GM10248 (cell line): ENCODE data around the gene HTR3A.
"Not testable (repeated sequence)": the region's sequence is repeated elsewhere in the genome, so short reads cannot be mapped to it uniquely, and the experiment has no call there.

Experiments used
- CTCF ChIA-PET: fragments of 300-600 bp; sonication (Branson Sonifier 250); formaldehyde crosslinking; extraction: SDS; loops from one replicate; lab custom pipeline; 2021; ENCODE audit warnings: antibody characterized with exemption; lab: Yijun Ruan, JAX
- POLR2A ChIA-PET: fragments of 350-650 bp; sonication (Branson Sonifier 250); formaldehyde crosslinking; extraction: SDS; loops from one replicate; lab custom pipeline; 2020; ENCODE audit warnings: antibody characterized with exemption; lab: Yijun Ruan, JAX
- DNase-seq: peaks from one replicate; pipeline ENCODE4 v3.0.0; 2012; ENCODE audit errors: extremely low spot score
- CTCF ChIP-seq: IDR thresholded peaks from 2 replicates; pipeline ENCODE4 v1.5.1; 2012; ENCODE audit warnings: mild to moderate bottlenecking, low read depth; ENCODE audit errors: extremely low read depth, missing control alignments, control extremely low read depth

The HTR3A gene

DNA sequence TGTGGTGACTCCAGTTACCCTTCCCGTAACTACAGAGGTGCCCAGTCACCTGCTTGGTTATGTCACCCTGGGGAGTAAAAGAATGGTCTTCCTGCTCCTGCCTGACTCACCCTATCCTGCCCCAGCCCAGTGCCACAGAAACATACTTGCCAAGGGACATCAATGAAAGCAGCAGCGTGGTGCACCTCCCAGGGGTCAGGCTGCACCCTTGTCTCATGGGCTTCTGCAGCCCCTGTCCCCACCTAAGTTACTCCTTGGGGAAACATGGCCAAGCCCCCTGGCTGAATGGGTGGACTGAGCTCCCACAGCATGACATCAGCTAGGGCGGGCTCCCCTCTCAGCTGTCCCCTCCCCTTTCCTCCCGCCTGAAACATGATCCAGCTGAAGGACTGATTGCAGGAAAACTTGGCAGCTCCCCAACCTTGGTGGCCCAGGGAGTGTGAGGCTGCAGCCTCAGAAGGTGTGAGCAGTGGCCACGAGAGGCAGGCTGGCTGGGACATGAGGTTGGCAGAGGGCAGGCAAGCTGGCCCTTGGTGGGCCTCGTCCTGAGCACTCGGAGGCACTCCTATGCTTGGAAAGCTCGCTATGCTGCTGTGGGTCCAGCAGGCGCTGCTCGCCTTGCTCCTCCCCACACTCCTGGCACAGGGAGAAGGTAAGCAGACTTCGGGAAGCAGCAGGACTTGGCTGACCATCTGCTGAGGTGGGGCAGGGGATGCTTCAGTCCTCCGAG is at the start of gene HTR3A:
Gene HTR3A, plus strand, starts transcription at position 368 of the 730 bp plus-strand sequence. Its CDS starts 218 bp downstream, at position 586.
- DNase-seq: no peak
- ChIA-PET POLR2A (no interaction called here), CTCF (interaction anchor here (0.8 to 1.5 kb wide), 3 partner anchors 9 to 286 kb away, joined by 3 to 4 read pairs (median 3); no protein-coding TSS in a partner anchor)
- no peak for TF ChIP-seq CTCF

DNA sequence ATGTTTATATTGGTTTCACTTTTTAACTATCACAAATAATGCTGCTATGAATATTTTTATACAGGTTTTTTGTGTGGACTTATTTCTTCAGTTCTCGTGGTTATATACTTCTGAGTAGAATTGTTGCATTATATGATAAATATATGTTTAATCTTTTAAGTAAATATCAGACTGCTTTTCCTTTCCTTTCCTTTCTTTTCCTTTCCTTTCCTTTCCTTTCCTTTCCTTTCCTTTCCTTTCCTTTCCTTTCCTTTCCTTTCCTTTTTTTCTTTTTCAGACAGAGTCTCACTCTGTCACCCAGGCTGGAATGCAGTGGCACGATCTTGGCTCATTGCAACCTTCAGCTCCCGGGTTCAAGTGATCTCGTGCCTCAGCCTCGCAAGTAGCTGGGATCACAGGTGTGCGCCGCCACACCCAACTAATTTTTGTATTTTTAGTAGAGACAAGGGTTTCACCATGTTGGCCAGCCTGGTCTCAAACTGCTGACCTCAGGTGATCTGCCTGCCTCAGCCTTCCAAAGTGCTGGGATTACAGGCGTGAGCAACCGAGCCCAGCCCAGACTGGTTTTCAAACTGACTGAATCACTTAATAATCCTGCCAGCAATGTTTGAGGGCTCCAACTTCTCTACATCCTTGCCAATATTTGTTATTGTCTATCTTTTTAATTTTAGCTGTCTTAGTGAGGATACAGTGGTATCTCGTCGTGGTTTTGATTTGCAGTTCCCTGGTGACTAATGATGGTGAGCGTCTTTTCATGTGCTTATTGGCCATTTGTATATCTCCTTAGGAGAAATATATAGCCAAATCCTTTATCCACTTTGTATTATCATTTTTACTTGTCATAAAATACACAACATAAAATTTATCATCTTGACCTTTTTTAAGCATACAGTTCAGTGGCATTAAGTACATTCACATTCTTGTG is 48.4 kb upstream of the HTR3A start:
- CTCF ChIA-PET: no interaction called here
- POLR2A ChIA-PET: no interaction called here
- no peak for TF ChIP-seq CTCF
- no peak for DNase-seq

DNA sequence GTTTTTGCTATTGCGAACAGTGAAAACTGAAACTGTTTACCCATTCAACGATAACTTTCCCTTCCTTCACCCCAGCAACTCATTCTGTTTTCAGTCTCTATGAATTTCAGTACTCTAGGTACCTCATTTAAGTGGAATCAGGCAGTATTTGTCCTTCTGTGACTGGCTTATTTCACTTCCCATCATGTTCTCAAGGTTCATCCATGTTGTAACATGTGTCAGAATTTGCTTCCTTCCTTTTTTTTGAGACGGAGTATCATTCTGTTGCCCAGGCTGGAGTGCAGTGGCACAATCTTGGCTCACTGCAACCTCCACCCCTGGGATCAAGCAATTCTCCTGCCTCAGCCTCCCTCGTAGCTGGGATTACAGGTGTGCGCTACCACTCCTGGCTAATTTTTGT is 46.6 kb upstream of the HTR3A start:
- TF ChIP-seq CTCF: no peak
- POLR2A ChIA-PET: no interaction called here
- CTCF ChIA-PET: no interaction called here
- DNase-seq: no peak

DNA sequence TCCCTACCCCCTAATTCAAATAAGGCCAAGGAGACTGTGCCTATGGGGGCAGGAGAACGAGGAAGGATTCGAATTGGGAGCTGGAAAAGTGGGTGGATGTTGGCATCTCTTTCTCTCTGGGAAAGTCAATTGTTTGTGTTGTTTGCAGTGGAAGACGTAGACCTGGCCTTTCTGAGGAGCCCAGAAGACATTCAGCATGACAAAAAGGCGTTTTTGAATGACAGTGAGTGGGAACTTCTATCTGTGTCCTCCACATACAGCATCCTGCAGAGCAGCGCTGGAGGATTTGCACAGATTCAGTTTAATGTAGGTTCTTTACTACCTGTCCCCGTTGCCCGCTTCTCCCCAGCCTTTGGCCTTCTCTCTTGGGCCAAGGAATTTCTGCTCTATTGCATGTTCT is 42.1 kb upstream of the HTR3A start:
- ChIA-PET CTCF (no interaction called here), POLR2A (no interaction called here)
- DNase-seq: no peak
- TF ChIP-seq CTCF: no peak

GRCh38 chr11:113934193-113934592 is 40.7 kb upstream of the HTR3A start:
- POLR2A ChIA-PET, CTCF ChIA-PET, DNase-seq: not testable (repeated sequence)

DNA sequence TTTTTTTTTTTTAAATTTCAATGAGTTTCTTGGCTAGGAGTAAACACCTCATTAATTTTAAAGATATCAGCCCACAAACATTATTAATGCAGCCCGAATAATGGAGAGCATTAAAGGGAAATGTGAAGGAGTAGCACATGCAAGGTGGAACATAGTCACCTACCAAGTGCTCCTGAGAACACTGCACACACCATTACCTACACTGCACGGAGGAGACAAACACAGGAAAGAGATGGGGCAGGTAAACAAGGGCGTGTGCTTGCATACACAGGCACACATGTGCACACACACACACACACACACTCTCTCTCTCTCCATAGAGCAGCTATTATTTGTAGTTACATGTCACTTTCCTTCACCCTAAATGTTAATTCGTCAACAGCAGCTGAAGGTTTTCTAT is 40.1 kb upstream of the HTR3A start:
- CTCF ChIA-PET: no interaction called here
- TF ChIP-seq CTCF: no peak
- POLR2A ChIA-PET: no interaction called here
- no peak for DNase-seq

- DNase-seq: no peak
- POLR2A ChIA-PET: no interaction called here
- CTCF ChIA-PET: no interaction called here
- TF ChIP-seq CTCF: no peak
Measured at GRCh38 chr11:113935858-113936257, 39.0 kb upstream of the HTR3A start.
